Stimulated activated CD4-positive, alpha-beta T cell treated with anti-CD3 and anti-CD28 coated beads, Interleukin-1b, Interleukin-23, amount 100 ng/mL, for 4 hours (primary cell): ENCODE results near the gene HK1.

ENCODE experiments used
- DNase-seq, 2 donors: peaks; one replicate each; pipeline ENCODE4 v3.0.0-alpha.2; 2020; ENCODE audit warnings: low read depth in 2 of 2

Gene HK1

DNA sequence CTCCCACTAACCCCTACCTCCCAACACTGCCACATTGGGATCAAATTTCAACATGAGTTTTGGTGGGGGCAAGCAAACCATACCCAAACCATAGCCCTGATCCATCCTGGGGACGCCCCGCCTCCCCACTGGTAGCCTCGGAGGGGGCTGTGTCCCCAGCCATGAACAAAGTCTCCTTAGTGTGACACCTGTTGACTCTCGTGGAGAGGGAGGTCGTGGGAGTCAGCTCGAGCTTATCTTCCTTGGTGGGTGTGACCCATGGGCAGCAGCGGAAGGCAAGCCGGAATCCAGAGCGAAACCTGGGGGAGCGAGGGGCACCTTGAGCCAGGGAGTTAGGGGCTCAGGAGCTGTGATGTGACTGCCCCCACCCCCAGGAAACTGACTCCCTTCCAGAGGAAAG, 126.5 kb downstream of the HK1 start:
- DNase-seq: no peak

DNA sequence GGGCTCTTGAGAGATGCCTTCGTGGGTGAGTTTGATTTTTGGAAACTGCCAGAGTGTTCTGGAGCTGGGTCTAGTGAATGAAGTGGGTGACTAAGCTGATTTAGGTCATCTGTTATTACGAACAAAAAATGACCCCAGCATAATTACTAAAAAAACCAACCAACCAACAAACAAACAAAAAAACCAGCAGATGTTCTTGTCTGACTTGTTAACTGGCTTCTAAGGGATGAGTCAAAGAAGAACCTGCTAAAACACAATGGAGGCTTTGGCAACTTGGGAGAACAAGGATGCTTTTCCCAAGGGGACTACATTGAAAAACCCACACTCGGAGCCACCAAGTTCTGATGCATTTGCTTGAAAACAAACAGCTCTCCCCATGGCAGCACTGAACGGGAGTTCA, 126.9 kb downstream of the HK1 start:
- no peak for DNase-seq

DNA sequence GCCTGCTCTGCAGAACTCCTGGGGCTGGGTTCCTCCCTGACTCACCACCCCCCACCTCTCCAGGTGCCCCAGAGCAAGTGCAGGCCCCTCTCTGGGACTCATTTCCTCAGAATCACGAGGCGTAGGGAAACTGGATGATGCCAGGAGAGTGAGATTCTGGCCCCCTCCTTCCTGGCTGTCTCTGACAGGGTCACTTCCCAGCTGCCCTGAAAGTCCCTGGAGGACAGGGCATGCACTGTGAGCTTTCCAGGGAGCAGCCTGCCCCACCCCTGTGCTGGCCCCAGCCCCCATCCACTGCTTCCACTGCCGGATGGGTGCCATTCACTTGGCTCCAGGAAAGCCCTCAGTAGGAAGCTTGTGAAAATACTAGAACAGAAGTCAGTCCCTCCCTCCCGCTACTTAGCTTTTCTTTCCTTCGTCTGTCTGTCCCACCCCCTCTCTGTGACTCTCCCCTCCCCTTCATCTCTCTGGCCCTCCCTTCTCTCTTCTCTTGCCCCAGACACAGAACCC, 128.1 kb downstream of the HK1 start:
- DNase-seq: no peak

DNA sequence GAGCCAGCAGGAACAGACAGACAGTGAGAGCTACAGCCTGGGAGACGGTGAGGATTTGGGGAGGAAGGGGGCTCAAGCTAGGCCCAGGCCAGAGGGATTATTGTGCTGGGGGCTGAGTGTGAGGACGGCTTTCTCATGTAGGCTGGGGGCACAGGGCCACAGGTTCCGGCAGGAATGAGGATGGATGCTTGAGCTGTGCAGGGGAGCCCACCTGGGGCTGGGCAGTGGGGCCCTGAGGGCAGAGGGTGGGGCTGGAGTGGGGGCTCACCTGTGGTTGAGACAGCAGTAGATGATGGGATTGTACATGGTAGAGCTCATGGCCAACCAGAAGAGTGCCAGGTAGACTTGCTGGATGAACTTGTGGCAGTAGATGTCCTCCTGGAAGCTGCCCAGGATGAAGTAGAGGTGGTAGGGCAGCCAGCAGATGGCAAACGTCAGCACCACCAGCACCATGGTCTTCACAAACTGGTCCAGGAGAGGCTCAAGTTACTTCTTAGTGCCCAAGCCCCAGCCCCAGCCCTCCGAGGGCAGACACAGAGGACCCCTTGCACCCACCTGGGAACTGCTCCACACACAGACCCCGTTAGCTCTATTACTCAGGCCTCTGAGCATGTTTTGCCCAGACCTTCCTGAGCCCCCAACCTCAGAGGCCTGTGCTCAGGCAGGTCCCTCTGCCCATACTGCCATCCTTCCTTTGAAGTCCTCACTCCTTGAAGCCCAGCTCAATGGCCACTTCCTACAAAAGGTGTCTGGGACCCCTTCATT, 128.7 kb downstream of the HK1 start:
- DNase-seq: no peak

DNA sequence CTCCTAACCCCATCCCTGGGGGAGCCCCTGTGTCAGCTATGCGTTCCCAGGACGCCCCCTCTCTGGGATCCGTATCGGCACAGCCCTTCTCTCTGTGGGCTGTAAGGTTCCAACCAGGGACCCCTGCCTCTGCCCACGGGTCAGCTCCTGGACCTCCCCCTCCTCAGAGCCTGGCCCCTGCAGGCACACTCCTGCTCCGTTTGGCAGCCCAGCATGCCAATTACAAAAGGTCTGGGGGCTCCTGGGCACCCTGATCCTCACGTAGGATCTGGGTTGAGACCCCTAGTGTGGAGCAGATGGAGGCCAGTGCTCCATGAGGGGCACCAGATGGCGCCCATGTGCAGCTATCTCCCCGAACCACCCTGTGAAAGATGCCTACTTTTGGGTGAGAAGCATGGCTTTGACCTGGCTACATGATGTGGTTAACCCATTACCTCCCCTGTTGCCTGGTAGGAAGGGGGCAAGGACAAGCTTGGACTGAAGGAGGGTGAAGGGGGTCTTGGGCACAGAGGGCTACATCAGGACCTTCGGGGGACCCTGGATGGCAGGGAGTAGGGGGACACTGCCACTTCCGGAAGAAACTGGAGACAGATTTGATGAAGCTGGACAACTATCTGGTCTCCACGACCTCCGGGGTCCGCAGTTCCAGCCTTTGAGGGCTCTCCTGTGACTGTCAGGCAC, 129.5 kb downstream of the HK1 start:
- DNase-seq: no peak

DNA sequence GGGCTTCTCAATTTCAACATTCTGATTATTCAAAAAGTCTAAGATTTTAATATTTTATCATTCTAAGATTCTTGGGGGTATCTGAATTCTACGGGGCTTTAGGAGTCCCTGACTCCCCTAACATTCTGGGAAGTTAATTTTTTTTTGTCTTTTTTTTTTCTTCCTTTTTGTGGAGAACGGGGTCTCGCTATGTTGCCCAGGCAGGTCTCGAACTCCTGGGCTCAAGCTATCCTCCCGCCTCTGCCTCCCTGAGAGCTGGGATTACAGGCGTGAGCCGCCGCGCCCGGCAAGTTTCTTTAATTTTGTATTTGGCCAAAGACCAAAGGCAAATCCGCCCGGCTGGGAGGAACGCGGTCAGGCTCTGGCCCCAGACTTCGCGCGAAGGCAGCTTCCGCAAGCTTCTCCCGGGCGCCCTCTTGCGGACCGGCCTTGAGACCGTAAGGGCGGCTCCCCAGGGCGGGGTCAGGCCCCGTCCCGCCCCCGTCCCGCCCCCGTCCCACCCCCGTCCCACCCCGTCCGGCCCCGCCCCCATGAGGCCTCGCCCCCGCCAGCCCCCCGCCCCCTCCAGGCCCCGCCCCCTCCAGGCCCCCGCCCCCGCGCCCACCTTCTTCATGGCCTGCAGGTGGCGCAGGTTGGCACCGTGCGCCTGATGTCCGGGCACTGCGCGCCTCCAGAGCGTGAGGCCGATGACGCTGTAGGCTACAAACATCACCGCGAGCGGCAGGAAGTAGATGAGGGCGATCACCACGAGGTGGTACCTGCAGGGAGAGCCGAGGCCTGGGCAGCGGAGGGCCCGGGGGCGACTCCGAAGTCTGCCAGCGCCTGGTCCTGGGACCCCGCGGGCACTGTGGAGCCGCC, 130.3 kb downstream of the HK1 start:
- peak; percentile 82 to 86 for DNase-seq

DNA sequence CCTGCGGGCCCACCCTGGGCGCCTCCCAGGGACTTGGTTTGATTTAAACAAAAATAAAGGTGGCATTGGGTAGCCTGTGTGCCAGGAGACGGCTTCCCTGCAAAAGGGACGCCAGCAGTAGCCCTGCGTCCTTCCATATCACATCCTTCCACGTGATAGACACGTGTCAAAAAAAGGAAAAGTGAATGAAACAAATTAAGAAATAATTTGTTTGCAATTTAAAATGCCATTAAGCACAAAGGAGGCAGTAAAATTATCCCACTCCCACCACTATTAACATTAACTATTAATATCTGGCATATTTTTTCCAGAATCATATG, 130.8 kb downstream of the HK1 start:
- DNase-seq: no peak

DNA sequence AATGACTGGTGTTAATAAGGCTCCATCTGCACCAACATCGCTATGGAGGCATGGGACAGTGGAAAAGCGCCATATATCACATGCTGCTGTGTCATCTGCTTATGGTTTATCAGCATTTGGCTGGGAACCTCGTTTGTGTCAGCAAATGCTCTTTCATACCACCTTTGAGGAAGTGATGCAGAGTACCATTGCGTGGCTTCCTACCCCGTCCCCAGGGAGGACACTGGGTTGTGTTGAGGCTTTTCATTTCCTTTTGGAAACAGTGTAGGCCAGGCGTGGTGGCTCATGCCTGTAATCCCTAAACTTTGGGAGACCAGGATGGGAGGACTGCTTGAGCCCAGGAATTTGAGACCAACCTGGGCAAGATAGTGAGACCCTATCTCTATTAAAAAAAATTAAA, 131.7 kb downstream of the HK1 start:
- DNase-seq: no peak

DNA sequence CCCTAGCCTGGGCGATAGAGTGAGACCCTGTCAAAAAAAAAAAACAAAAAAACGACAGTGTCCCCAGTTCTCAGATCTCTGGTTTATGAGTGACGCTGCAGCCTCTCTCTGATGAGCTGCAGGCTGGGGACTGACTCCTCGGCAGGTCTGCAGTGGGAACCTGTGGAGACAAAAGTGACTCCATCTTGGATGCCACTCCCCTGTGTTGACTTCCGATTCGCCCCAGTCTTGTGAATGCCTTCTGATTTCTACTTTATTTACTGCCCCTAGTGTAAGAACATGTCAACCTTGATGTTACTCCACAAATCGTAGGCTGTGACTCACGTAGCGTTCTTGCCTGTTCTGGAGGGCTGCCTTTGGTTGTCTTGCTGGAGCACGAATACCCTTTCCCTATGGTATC, 132.2 kb downstream of the HK1 start:
- no peak for DNase-seq

DNA sequence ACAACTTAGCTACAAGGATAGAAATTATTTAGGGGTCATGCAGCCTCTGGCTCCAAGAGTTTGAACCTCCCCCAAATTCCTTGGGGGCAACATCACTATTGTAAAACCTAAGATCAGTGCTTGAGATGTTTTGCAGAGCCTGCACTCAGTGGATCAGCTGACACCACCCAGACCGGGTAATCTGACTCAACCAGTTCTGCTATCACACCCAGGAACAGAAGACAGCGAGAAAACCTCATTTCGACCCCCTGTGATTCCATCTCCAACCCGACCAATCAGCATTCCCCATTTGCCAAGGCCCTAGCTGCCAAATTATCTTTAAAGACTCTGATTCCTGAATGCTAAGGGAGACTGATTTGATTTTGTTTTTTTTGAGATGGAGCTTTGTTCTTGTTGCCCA, 133.2 kb downstream of the HK1 start:
- DNase-seq: no peak

DNA sequence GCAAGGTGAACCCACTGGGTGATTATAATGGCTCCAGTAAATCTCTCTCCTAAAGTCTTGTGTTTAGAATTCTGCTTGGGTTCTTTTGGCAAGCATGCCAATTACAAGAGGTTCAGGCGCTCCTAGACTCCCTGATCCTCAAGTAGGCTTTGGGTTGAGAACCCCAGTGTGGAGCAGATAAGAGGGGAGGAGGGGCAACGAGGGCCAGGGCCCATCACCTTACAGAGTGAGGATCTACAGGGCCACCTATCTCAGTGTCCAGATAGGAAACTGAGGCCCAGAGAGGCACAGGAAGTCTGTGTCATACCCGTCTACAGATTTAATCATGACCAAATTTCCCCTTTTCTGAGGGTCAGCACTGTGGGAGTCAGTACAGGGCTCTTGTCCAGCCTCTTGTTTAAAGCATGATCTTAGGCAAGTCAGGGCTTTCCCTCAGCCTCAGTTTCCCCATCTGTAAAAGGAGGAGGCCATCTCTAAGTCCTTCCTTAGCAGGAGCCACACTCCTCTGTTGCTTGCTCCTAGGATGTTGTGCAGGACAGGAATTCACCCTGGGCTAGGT, 134.0 kb downstream of the HK1 start:
- DNase-seq: no peak

DNA sequence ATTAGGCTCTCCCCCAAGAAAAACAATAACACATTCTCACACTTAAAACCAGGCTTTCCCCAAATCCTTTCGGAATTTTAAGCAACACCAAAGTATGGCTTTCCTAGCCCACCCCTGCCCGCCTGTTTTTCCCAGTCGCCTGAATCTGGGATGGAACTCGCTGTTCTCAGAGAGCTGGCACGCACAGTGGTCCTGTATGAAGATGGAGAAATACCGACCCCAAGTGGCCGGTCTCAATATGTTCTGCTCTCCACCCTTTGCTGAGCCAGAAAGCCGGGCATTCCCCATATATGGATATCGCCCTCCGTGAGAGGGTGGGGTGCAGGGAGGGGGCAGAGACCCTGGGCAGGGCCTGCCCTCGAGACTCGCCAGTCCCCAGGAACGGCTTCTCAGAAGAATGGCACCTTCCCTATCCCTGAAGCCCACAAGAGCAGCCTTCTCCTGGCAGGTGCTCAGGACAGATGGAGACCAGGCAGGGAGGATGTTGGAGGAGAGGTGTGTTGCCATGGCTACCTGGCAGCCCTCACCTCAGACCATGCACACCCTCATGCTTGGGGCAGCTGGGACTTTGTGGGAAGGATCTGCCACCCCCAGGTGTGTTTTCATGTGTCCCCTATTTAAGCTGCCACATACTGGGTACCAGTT, 135.0 kb downstream of the HK1 start:
- no peak for DNase-seq

DNA sequence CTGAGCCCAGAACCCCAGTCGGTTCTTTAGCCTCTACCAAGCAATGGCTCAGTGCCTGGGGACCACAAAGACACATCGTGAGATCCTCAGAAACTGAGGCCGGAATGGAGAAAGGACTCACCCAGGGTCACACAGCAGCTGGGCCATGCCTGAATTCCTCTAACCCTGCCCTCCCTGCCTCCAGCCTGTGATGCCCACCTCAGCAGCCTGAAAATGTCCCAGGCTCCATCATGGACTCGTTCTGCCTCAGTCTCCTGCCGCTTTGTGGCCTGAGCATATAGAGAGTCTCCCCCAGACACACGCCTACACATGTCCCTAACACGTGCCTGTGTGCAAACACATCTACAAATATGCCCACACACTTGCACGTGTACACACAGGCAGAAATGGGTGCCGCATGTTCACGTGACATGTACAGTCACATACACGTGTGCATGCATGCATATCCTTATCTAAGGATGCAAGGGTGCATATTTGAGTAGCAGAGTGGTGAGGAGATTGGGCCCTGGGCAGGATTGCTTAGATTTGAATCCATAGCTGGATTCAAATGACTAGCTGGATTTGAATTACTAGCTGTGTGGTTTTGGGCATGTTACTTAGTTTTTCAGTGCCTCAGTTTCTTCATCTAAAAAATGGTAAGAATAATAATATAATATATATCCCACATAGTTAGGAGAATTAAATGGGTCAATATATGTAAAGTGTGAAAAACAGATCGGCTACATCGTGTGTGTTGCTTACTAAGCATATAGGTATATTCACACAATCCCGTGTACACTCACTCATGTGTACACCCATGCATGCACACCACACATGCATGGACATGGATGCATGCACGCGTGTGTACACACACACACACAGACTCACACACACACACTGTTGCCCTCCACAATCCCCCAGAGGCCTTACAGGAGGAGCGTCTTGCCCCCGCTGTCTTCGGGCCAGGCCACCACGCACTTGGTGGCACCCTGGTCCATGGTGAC, 136.0 kb downstream of the HK1 start:
- DNase-seq: no peak

DNA sequence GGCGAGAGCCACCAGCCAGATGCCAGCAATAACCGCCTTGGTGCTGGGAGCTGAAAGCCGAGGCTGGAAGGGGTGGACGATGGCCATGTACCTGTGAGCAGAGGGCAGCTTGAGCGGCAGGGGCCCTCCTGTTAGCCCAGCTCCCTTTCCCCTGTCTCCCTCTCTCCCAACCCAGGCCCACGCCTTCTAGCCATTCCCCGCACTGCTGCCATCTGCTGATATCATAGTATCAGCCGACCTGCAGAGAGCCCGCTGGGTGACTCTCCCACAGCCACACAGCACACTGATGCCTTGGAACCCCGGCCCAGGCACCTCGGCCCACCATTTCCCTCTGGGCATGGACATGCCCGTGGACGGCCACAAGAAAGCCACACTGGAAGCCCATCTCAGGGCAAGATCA, 136.8 kb downstream of the HK1 start:
- no peak for DNase-seq

DNA sequence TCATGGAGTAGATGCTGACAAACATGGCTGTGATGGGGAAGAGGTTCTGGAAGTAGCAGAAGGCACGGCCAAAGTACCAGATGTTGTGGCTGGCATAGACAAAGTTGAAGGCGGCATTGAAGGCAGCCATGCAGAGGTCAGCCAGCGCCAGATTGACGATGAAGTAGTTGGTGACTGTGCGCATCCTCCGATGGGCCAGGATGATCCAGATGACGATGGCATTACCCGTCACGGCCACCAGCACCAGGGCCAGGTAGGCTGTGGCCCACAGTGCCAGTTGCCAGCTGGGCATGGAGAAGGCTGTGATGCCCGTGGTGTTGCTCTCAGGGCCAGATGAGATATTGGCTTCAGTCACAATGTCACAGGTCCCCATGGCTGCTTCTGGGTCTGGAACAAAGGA, 137.7 kb downstream of the HK1 start:
- DNase-seq: no peak

DNA sequence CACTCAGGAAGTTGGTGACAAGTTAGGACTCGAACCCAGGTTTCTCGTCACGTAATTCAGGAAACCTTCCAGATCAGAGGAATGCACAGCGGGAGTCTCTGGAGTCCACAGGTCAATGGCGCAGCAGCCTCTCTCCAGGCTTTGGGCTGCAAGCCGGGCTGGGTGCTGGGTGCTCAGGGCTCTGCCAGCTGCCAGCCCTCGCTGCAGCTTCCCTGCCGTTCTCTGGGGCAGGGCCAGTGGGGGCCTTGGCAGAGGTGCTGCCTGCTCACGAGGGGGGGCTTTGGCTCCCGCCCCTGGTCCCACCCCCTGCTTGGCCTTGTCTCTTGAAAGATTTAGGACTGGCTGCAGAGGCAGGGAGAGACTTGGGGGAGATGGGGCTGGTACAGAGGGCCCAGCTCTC, 138.4 kb downstream of the HK1 start, which contains the start of gene TACR2:
TACR2 (minus strand) TSS at position 224 of the 400 bp plus-strand sequence. CDS start 595 bp downstream, outside the sequence.
- DNase-seq: no peak

DNA sequence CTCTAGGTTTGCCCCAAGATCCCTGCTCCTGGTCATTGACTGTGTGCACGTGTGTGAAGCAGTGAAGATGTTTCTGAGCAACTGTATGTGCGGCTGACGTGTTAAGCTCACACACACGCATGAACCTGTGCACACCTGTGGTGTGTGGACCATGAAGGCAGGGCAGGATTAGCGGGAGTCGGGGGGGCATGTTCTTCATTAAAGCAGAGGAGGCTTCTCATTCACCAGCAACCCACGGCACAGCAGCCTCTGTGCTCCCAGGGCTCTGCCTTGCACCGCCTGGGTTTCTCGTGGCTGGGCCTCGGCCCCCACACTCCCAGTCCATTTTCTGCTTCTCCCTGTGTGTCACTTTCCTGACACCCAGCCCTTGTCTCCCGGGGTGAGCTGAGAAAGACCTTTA, 139.2 kb downstream of the HK1 start:
- DNase-seq: no peak

DNA sequence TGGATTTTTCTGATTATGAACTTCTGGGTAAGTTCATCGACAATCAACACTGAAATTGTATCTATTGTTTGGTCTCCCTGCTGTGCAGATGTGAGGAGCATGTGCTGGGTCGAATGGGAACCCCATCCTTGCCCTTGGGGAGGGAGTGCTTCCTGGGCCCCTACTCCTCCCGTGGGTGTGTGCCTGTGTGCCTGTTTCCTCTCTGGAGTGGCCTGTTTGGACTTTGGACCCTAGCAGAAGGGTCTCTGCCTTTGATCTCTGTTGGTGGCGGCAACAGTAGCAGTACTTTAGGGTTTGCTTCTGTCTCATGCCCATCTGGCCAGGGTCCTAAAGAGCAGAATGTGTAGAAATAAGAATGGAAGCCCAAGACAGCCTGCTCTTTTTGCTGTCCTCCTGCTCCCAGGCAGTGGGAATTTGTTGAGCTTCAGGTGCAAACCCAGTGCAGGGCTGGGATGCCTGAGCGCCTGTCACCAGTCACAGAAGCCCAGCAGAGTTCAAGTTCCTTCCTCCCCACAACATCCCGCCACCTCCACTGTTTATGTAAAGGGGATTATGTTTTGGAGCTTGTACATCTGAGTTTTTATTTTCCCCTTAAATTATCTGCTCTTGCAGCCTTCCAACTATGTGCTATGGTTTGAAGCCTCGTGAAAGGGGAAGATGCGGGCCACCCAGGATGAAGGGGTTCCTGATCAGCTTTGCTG, 139.9 kb downstream of the HK1 start:
- no peak for DNase-seq

DNA sequence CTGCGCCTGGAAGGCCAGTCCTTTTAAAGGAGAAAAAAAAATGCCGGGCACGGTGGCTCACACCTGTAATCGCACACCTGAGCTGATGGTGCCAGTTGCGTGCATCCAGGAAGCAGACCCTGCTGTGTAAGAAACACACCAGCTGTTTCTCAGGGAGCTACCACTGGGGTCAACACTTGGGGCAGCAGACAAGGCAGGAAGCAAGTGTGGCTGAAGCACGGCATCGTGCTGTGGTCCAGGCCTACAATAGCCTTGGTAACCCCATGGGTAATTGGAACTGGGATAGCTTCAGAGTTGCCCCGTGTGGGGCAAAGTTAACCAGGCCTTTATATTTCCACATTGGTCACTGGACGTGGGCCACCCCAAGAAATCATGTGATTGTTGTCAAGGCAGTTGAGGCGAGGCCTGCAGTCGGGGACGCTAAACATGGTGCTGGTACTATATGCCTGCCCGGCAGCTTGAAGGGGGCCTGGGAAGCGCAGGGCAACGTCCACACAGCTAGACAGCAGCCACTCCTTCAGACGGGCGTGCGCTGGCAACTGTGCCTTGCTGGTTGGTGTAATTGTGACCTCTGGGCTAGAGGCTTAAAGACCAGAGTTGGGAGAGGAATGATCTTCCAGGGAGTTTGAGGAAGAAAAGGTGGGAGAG, 140.9 kb downstream of the HK1 start:
- DNase-seq: no peak
